ENCODE results near the gene MAPKAPK2. TPM values are rescaled to one million over a fixed set of nuclear protein-coding genes. Genes with fewer than 3 reads are reported as not detected.

MAPKAPK2 gene
- total RNA-seq, 4 donors from 2014 or later, result 115 to 207 (median 140) TPM

DNA sequence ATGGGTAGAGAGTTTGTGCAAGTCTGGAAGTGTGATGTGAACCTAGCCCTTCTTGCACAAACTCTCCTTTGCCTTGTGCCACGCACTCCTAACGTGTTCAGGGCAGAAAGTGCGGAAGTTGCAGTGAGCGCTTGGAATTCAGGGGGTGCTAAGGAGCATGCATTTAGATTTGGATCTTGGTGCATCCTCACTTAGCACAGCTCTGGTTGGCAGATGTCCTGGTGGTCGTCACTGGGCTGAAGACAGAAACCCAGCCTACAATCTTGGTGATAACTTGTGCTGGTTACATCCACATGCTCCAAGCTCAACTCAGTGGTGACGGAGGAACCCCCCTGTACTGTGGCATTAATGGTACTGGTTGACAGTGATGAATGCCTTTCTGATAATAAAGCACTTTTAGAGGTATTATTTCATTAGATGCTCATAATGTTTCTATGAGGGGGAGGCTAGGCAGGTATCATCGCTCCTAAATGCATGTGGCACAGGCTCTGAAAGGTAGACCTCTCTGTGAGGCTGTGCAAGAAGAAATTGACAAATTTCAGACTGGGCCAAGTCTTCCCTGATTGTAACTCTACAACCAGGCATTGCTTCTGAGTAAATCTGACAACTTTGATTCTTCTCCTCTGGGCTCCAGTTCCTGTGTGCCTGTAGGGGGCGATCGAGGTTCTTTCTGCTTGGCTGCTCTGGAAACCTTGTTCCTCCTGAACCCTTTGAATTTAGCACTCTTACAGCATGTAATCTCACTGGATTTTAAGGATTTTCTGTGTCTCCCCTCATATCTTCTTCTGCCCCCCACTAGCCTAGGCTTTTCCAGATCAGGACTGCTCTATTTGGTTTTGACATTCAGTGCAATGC, 40.6 kb downstream of the MAPKAPK2 start:
- no peak for ATAC-seq
- no peak overlapping the region for H3K4me3 ChIP-seq
- peak overlapping the region; percentile 81 to 95 (median 92) for H3K27ac ChIP-seq
- no peaks in the 10 kb centered on the region for H3K9me3 ChIP-seq
- in situ Hi-C loops (cut with MboI; ENCODE audit: low sequenced_read_pairs in 4 of 4) (loop anchor here in 2 of 4 donors (5.0 kb wide), 1 partner anchor 187 kb away; no protein-coding TSS in a partner anchor), intact Hi-C loops (cut with DNase I; ENCODE audit: low total_unique reads) (no loop called here)
- peaks cover 0 to 15% of the 10 kb centered on the region in 2 donors for H3K36me3 ChIP-seq
- H3K27me3 ChIP-seq, result no peaks in the 10 kb centered on the region
- TF ChIP-seq, protein P1, sequence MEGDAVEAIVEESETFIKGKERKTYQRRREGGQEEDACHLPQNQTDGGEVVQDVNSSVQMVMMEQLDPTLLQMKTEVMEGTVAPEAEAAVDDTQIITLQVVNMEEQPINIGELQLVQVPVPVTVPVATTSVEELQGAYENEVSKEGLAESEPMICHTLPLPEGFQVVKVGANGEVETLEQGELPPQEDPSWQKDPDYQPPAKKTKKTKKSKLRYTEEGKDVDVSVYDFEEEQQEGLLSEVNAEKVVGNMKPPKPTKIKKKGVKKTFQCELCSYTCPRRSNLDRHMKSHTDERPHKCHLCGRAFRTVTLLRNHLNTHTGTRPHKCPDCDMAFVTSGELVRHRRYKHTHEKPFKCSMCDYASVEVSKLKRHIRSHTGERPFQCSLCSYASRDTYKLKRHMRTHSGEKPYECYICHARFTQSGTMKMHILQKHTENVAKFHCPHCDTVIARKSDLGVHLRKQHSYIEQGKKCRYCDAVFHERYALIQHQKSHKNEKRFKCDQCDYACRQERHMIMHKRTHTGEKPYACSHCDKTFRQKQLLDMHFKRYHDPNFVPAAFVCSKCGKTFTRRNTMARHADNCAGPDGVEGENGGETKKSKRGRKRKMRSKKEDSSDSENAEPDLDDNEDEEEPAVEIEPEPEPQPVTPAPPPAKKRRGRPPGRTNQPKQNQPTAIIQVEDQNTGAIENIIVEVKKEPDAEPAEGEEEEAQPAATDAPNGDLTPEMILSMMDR (IDR thresholded peaks at IDR 0.05 in 4 of 5, conservative IDR thresholded peaks at IDR 0.05 in 1 of 5), result peak in 3 of 5 experiments; percentile 21 to 42 (median 42)
- no peak for TF ChIP-seq POLR2A (IDR thresholded peaks at IDR 0.05)
- peaks cover 69 to 75% of the 10 kb centered on the region in 2 donors for H3K4me1 ChIP-seq
- no peak for DNase-seq

DNA sequence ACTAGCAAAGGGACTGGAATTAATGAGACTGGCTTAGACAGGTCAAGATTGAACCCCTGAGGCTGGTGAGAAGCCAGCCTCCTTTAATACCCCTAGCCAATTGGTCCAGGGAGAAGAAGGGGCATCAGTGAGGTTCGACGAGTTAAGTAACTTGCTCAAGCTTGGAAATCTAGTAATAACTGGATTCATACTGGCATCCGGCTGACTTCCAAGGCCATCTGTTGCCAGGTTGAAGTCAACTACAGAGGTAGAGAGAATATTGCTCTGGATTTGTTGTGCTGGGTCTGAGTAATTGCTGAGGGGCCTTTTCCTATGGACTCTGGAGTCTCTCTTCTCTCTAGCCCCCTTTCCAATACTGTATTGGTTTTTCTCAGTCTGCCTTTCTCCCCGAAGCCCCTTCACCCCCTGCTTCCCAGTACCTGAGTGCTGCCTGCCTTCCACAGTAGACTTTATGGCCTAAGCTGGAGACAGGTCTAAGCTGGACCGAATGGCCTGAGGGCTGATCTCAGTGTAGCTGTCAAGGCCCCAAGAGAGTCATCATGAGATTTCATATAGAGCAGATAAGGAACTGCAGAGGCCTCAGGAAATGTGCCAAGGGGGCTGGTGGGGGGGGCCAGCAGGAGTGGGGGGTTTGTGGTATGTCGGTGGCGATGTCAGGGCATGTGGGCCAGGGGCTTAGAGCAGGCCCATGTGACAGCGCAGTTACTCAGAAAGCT, 43.4 kb downstream of the MAPKAPK2 start:
- in situ Hi-C loops (cut with MboI; ENCODE audit: low sequenced_read_pairs in 4 of 4), result loop anchor here in 2 of 4 donors (5.0 kb wide), 1 partner anchor 184 kb away; no protein-coding TSS in a partner anchor
- Histone ChIP-seq H3K9me3 (no peaks in the 10 kb centered on the region), H3K4me1 (peaks cover 45 to 47% of the 10 kb centered on the region in 2 donors), H3K36me3 (peaks cover 3 to 43% of the 10 kb centered on the region in 2 donors), H3K4me3 (no peak overlapping the region), H3K27me3 (no peaks in the 10 kb centered on the region), H3K27ac (peak overlapping the region in 1 of 4 donors; percentile 18)
- no peak for TF ChIP-seq POLR2A (IDR thresholded peaks at IDR 0.05)
- TF ChIP-seq, protein P1 (IDR thresholded peaks at IDR 0.05 in 4 of 5, conservative IDR thresholded peaks at IDR 0.05 in 1 of 5), result no peak
- intact Hi-C loops (cut with DNase I; ENCODE audit: low total_unique reads), result loop anchor here (2.0 kb wide), 1 partner anchor 93 kb away; the partner anchor contains the start of gene DYRK3
- DNase-seq (no peak), ATAC-seq (no peak)

DNA sequence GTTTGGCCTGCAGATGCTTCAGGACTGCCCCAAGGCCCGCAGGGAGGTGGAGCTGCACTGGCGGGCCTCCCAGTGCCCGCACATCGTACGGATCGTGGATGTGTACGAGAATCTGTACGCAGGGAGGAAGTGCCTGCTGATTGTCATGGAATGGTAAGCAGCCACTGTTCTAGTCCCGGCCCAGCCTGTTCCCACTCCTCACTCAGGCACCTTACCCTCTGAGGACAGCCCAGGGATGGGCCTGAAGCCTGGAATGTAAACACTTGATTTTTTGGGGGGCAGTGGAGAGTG, 43.9 kb downstream of the MAPKAPK2 start:
- H3K4me3 ChIP-seq, result no peak overlapping the region
- intact Hi-C loops (cut with DNase I; ENCODE audit: low total_unique reads), result no loop called here
- no peak overlapping the region for H3K27ac ChIP-seq
- no peaks in the 10 kb centered on the region for H3K9me3 ChIP-seq
- TF ChIP-seq POLR2A (IDR thresholded peaks at IDR 0.05), result no peak
- TF ChIP-seq, protein P1 (IDR thresholded peaks at IDR 0.05 in 4 of 5, conservative IDR thresholded peaks at IDR 0.05 in 1 of 5), result no peak
- in situ Hi-C loops (cut with MboI; ENCODE audit: low sequenced_read_pairs in 4 of 4), result loop anchor here in 2 of 4 donors (5.0 kb wide), 1 partner anchor 184 kb away; no protein-coding TSS in a partner anchor
- H3K4me1 ChIP-seq, result peaks cover 40 to 42% of the 10 kb centered on the region in 2 donors
- no peak for DNase-seq
- no peak for ATAC-seq
- H3K36me3 ChIP-seq, result peaks cover 3 to 48% of the 10 kb centered on the region in 2 donors
- H3K27me3 ChIP-seq, result no peaks in the 10 kb centered on the region

DNA sequence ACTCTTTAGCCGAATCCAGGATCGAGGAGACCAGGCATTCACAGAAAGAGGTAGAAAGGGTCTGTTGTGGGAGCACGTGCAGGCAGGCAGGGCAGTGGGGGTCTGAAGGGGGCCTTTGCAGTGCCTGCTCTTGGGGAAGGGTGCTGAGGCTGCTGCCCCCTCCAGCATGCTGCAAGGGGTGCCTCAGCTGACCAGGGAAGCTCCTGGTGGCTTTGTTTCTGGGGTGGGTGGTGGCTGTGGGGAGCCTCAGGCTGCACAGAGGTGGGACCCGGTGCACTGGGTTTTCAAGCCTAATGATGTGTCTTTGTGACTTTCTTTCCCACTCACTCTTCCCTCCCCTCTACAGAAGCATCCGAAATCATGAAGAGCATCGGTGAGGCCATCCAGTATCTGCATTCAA, 44.3 kb downstream of the MAPKAPK2 start:
- ATAC-seq (no peak), DNase-seq (no peak)
- in situ Hi-C loops (cut with MboI; ENCODE audit: low sequenced_read_pairs in 4 of 4) (loop anchor here in 2 of 4 donors (5.0 kb wide), 1 partner anchor 183 kb away; no protein-coding TSS in a partner anchor), intact Hi-C loops (cut with DNase I; ENCODE audit: low total_unique reads) (no loop called here)
- no peaks in the 10 kb centered on the region for H3K27me3 ChIP-seq
- no peaks in the 10 kb centered on the region for H3K9me3 ChIP-seq
- H3K36me3 ChIP-seq, result peaks cover 3 to 51% of the 10 kb centered on the region in 2 donors
- H3K27ac ChIP-seq, result no peak overlapping the region
- H3K4me3 ChIP-seq, result no peak overlapping the region
- H3K4me1 ChIP-seq, result peaks cover 36 to 38% of the 10 kb centered on the region in 2 donors
- no peak for TF ChIP-seq POLR2A (IDR thresholded peaks at IDR 0.05)
- TF ChIP-seq, protein P1 (IDR thresholded peaks at IDR 0.05 in 4 of 5, conservative IDR thresholded peaks at IDR 0.05 in 1 of 5), result no peak
